Retinal pigment epithelial cell (primary cell): ENCODE measurements around the gene MYO7B.

Source experiments
- DNase-seq: peaks from one replicate; pipeline ENCODE4 v3.0.0-alpha.2; 2010; ENCODE audit warnings: low read depth
- H3K4me3 ChIP-seq: 2 replicates; pipeline ENCODE4 v1.5.1; 2011; ENCODE audit warnings: mild to moderate bottlenecking, low read length, control low read depth, moderate library complexity
- CTCF ChIP-seq: conservative IDR thresholded peaks from 2 replicates; pipeline ENCODE4 v1.5.1; 2011; ENCODE audit warnings: low read depth, low read length, control low read depth, inconsistent platforms

MYO7B gene

GRCh38 chr2:127663566-127664064 is 128.1 kb downstream of the MYO7B start:
- H3K4me3 ChIP-seq: no peak overlapping the region
- no peak for TF ChIP-seq CTCF

GRCh38 chr2:127664065-127664894 is 128.8 kb downstream of the MYO7B start:
- DNase-seq: no peak
- H3K4me3 ChIP-seq: peak overlapping the region; percentile 22
- TF ChIP-seq CTCF: no peak

More at GRCh38 chr2:127663566-127664064, 128.1 kb downstream of the MYO7B start:
- DNase-seq: no peak

GRCh38 chr2:127664895-127665225 is 129.4 kb downstream of the MYO7B start:
- no peak for TF ChIP-seq CTCF
- no peak overlapping the region for H3K4me3 ChIP-seq
- DNase-seq: no peak

GRCh38 chr2:127665267-127665893 is 129.9 kb downstream of the MYO7B start:
- TF ChIP-seq CTCF: no peak
- no peak for DNase-seq
- H3K4me3 ChIP-seq: no peak overlapping the region

GRCh38 chr2:127669056-127669455 is 133.6 kb downstream of the MYO7B start:
- TF ChIP-seq CTCF: no peak
- H3K4me3 ChIP-seq: no peak overlapping the region
- no peak for DNase-seq

- TF ChIP-seq CTCF: no peak
- DNase-seq: no peak
- no peak overlapping the region for H3K4me3 ChIP-seq
Observed at GRCh38 chr2:127670055-127670956, 134.8 kb downstream of the MYO7B start.
